ENCODE results near the gene C19orf81.
"Not testable (repeated sequence)": the region's sequence is repeated elsewhere in the genome, so short reads cannot be mapped to it uniquely, and the experiment has no call there.

Gene C19orf81

GRCh38 chr19:50620394-50620906, 28.8 kb upstream of the C19orf81 start:
- in situ Hi-C loops (cut with MboI; ENCODE audit: low sequenced_read_pairs); DNase-seq (ENCODE audit: low spot score in 2 of 2); H3K4me1 ChIP-seq; H3K9me3 ChIP-seq; H3K4me3 ChIP-seq; H3K27me3 ChIP-seq (ENCODE audit: low read depth); H3K36me3 ChIP-seq (replicated peaks): not testable (repeated sequence)

- no peak for DNase-seq (ENCODE audit: low spot score in 2 of 2)
- no peaks in the 10 kb centered on the region for H3K9me3 ChIP-seq
- no peaks in the 10 kb centered on the region for H3K4me1 ChIP-seq
- no peak overlapping the region for H3K4me3 ChIP-seq
- in situ Hi-C loops (cut with MboI; ENCODE audit: low sequenced_read_pairs), result no loop called here
- H3K27me3 ChIP-seq (ENCODE audit: low read depth), result 0 out of 2 replicates have a peak, but pooled peaks cover 2% of the 10 kb centered on the region
- no peaks in the 10 kb centered on the region for H3K36me3 ChIP-seq (replicated peaks)
These were observed 24.2 kb upstream of the C19orf81 start for GRCh38 chr19:50624949-50625600.

GRCh38 chr19:50626011-50626410, 23.2 kb upstream of the C19orf81 start:
- H3K4me3 ChIP-seq, result no peak overlapping the region
- in situ Hi-C loops (cut with MboI; ENCODE audit: low sequenced_read_pairs), result no loop called here
- 0 out of 2 replicates have a peak, but pooled peaks cover 2% of the 10 kb centered on the region for H3K27me3 ChIP-seq (ENCODE audit: low read depth)
- DNase-seq (ENCODE audit: low spot score in 2 of 2), result no peak
- H3K36me3 ChIP-seq (replicated peaks), result no peaks in the 10 kb centered on the region
- no peaks in the 10 kb centered on the region for H3K4me1 ChIP-seq
- H3K9me3 ChIP-seq, result no peaks in the 10 kb centered on the region

- no peak for DNase-seq (ENCODE audit: low spot score in 2 of 2)
- H3K27me3 ChIP-seq (ENCODE audit: low read depth), result 0 out of 2 replicates have a peak, but pooled peaks cover 2% of the 10 kb centered on the region
- H3K4me3 ChIP-seq, result no peak overlapping the region
- in situ Hi-C loops (cut with MboI; ENCODE audit: low sequenced_read_pairs), result no loop called here
- H3K9me3 ChIP-seq, result no peaks in the 10 kb centered on the region
- H3K4me1 ChIP-seq, result no peaks in the 10 kb centered on the region
- H3K36me3 ChIP-seq (replicated peaks), result no peaks in the 10 kb centered on the region
These were observed 22.4 kb upstream of the C19orf81 start for GRCh38 chr19:50626795-50627194.

- in situ Hi-C loops (cut with MboI; ENCODE audit: low sequenced_read_pairs), result no loop called here
- Histone ChIP-seq H3K4me3 (no peak overlapping the region), H3K9me3 (no peaks in the 10 kb centered on the region; the same call in 1 of the 2 replicates), H3K4me1 (no peaks in the 10 kb centered on the region), H3K36me3 (replicated peaks) (no peaks in the 10 kb centered on the region), H3K27me3 (ENCODE audit: low read depth) (0 out of 2 replicates have a peak, but pooled peaks cover 1% of the 10 kb centered on the region)
- no peak for DNase-seq (ENCODE audit: low spot score in 2 of 2)
These were observed 21.1 kb upstream of the C19orf81 start for GRCh38 chr19:50628146-50628545.

- no peaks in the 10 kb centered on the region; the same call in 1 of the 2 replicates for H3K9me3 ChIP-seq
- no peak overlapping the region for H3K4me3 ChIP-seq
- no peaks in the 10 kb centered on the region for H3K4me1 ChIP-seq
- no peaks in the 10 kb centered on the region for H3K27me3 ChIP-seq (ENCODE audit: low read depth)
- DNase-seq (ENCODE audit: low spot score in 2 of 2), result no peak
- no peaks in the 10 kb centered on the region for H3K36me3 ChIP-seq (replicated peaks)
- in situ Hi-C loops (cut with MboI; ENCODE audit: low sequenced_read_pairs), result no loop called here
These were observed 20.7 kb upstream of the C19orf81 start for GRCh38 chr19:50628551-50628950.

GRCh38 chr19:50629194-50629593, 20.1 kb upstream of the C19orf81 start:
- peaks cover 3% of the 10 kb centered on the region; the same call in 1 of the 2 replicates for H3K9me3 ChIP-seq
- H3K36me3 ChIP-seq (replicated peaks), result no peaks in the 10 kb centered on the region
- no peaks in the 10 kb centered on the region for H3K27me3 ChIP-seq (ENCODE audit: low read depth)
- in situ Hi-C loops (cut with MboI; ENCODE audit: low sequenced_read_pairs), result no loop called here
- no peaks in the 10 kb centered on the region for H3K4me1 ChIP-seq
- H3K4me3 ChIP-seq, result no peak overlapping the region
- no peak for DNase-seq (ENCODE audit: low spot score in 2 of 2)

GRCh38 chr19:50629801-50630200, 19.4 kb upstream of the C19orf81 start:
- Histone ChIP-seq H3K27me3 (ENCODE audit: low read depth) (no peaks in the 10 kb centered on the region), H3K9me3 (peaks cover 3% of the 10 kb centered on the region; the same call in 1 of the 2 replicates), H3K36me3 (replicated peaks) (no peaks in the 10 kb centered on the region), H3K4me1 (no peaks in the 10 kb centered on the region), H3K4me3 (no peak overlapping the region)
- no peak for DNase-seq (ENCODE audit: low spot score in 2 of 2)
- in situ Hi-C loops (cut with MboI; ENCODE audit: low sequenced_read_pairs), result no loop called here

- Histone ChIP-seq H3K36me3 (replicated peaks) (no peaks in the 10 kb centered on the region), H3K4me3 (no peak overlapping the region), H3K9me3 (peaks cover 3% of the 10 kb centered on the region; the same call in 1 of the 2 replicates), H3K27me3 (ENCODE audit: low read depth) (no peaks in the 10 kb centered on the region), H3K4me1 (no peaks in the 10 kb centered on the region)
- in situ Hi-C loops (cut with MboI; ENCODE audit: low sequenced_read_pairs), result no loop called here
- no peak for DNase-seq (ENCODE audit: low spot score in 2 of 2)
These were observed 17.0 kb upstream of the C19orf81 start for GRCh38 chr19:50632151-50632835.

- Histone ChIP-seq H3K9me3 (peaks cover 3% of the 10 kb centered on the region; the same call in 1 of the 2 replicates), H3K27me3 (ENCODE audit: low read depth) (peaks cover 6% of the 10 kb centered on the region), H3K4me3 (no peak overlapping the region), H3K4me1 (no peaks in the 10 kb centered on the region), H3K36me3 (replicated peaks) (no peaks in the 10 kb centered on the region)
- no peak for DNase-seq (ENCODE audit: low spot score in 2 of 2)
- in situ Hi-C loops (cut with MboI; ENCODE audit: low sequenced_read_pairs), result no loop called here
These were observed 15.9 kb upstream of the C19orf81 start for GRCh38 chr19:50633359-50633758.

GRCh38 chr19:50633973-50634372, 15.3 kb upstream of the C19orf81 start:
- no peak for DNase-seq (ENCODE audit: low spot score in 2 of 2)
- H3K27me3 ChIP-seq (ENCODE audit: low read depth), result peaks cover 12% of the 10 kb centered on the region
- H3K4me3 ChIP-seq, result no peak overlapping the region
- H3K9me3 ChIP-seq, result peaks cover 3% of the 10 kb centered on the region; the same call in 1 of the 2 replicates
- in situ Hi-C loops (cut with MboI; ENCODE audit: low sequenced_read_pairs), result no loop called here
- H3K36me3 ChIP-seq (replicated peaks), result no peaks in the 10 kb centered on the region
- H3K4me1 ChIP-seq, result no peaks in the 10 kb centered on the region

- DNase-seq (ENCODE audit: low spot score in 2 of 2), result no peak
- H3K4me3 ChIP-seq, result no peak overlapping the region
- in situ Hi-C loops (cut with MboI; ENCODE audit: low sequenced_read_pairs), result no loop called here
- peaks cover 3% of the 10 kb centered on the region; the same call in 1 of the 2 replicates for H3K9me3 ChIP-seq
- H3K27me3 ChIP-seq (ENCODE audit: low read depth), result peaks cover 13% of the 10 kb centered on the region
- H3K4me1 ChIP-seq, result no peaks in the 10 kb centered on the region
- no peaks in the 10 kb centered on the region for H3K36me3 ChIP-seq (replicated peaks)
These were observed 12.7 kb upstream of the C19orf81 start for GRCh38 chr19:50636317-50637085.

GRCh38 chr19:50638600-50638999, 10.6 kb upstream of the C19orf81 start:
- no peak overlapping the region; the same call in 1 of the 2 replicates for H3K4me3 ChIP-seq
- DNase-seq (ENCODE audit: low spot score in 2 of 2), result no peak
- H3K9me3 ChIP-seq, result peaks cover 3% of the 10 kb centered on the region; the same call in 1 of the 2 replicates
- in situ Hi-C loops (cut with MboI; ENCODE audit: low sequenced_read_pairs), result no loop called here
- no peaks in the 10 kb centered on the region for H3K36me3 ChIP-seq (replicated peaks)
- peaks cover 13% of the 10 kb centered on the region for H3K27me3 ChIP-seq (ENCODE audit: low read depth)
- no peaks in the 10 kb centered on the region for H3K4me1 ChIP-seq

All from HAP-1 (cell line).